Type B pancreatic cell (in vitro differentiated cells): ENCODE data around the gene MSRB3. TPM values are rescaled to one million over a fixed set of nuclear protein-coding genes. Genes with fewer than 3 reads are reported as not detected.
"Not testable (repeated sequence)": the region's sequence is repeated elsewhere in the genome, so short reads cannot be mapped to it uniquely, and the experiment has no call there.

Experiments
- DNase-seq: peaks from one replicate; pipeline ENCODE4 v3.0.0; 2021; ENCODE audit warnings: mixed read lengths; ENCODE audit not compliant: unreplicated experiment; ENCODE audit errors: extremely low spot score
- H3K27ac Mint-ChIP-seq: 2 replicates; pipeline ENCODE4 v1.8.0; 2021; ENCODE audit warnings: mild to moderate bottlenecking, mixed read lengths
- H3K27me3 Mint-ChIP-seq: 2 replicates; pipeline ENCODE4 v1.8.0; 2021; ENCODE audit warnings: mixed read lengths
- H3K36me3 Mint-ChIP-seq: 2 replicates; pipeline ENCODE4 v1.8.0; 2021; ENCODE audit warnings: mixed read lengths
- H3K4me1 Mint-ChIP-seq: one replicate; pipeline ENCODE4 v1.8.0; 2021; ENCODE audit warnings: mixed read lengths; ENCODE audit not compliant: unreplicated experiment
- H3K4me3 Mint-ChIP-seq: 2 replicates; pipeline ENCODE4 v1.8.0; 2021; ENCODE audit warnings: mild to moderate bottlenecking, mixed read lengths
- H3K9me3 Mint-ChIP-seq: 2 replicates; pipeline ENCODE4 v1.8.0; 2021; ENCODE audit warnings: mixed read lengths
- total RNA-seq: library from RNA; stranded (reverse); gene quantifications from 2 replicates; pipeline ENCODE4 v1.2.1, GENCODE V29; 2021; ENCODE audit warnings: low replicate concordance
- TF ChIP-seq, protein P1 (sequence below): fragments of 200-600 bp; sonication (generic); conservative IDR thresholded peaks from 2 replicates; pipeline ENCODE4 v1.5.0; 2021; ENCODE audit warnings: antibody characterized with exemption, mild to moderate bottlenecking

MSRB3 gene
- total RNA-seq, 1 donor from 2014 or later = 12.8 TPM

DNA sequence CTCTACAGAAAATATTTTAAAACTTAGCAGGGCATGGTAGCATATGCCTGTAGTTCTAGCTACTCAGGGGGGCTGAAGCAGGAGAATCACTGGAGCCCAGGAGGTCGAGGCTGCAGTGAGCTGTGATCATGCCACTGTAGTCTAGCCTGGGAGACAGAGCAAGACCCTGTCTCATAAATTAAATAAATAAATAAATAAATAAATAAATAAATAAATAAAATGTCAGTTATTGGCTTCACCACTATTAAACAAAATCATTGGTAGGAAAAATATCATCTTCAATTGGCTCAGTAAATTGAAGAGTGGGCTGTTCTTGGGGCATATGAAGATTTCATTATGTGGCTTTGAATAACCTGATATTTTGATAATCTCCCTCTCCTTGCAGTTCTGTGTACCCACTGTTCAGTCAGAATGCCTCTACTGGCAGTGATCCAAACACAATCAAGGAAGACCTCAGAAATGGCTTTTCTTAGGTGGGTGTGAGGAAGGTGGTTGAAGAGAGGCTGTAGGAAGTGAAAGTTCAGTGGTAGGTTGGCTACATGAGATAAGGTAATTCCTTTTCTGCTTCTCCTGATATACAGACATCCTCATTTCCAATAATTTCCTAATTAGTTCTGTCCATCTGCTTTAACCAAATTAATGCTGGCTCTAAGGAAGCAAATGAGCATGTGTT is 175.8 kb downstream of the MSRB3 start:
- no peak overlapping the region for H3K4me3 Mint-ChIP-seq
- no peaks in the 10 kb centered on the region for H3K27me3 Mint-ChIP-seq

DNA sequence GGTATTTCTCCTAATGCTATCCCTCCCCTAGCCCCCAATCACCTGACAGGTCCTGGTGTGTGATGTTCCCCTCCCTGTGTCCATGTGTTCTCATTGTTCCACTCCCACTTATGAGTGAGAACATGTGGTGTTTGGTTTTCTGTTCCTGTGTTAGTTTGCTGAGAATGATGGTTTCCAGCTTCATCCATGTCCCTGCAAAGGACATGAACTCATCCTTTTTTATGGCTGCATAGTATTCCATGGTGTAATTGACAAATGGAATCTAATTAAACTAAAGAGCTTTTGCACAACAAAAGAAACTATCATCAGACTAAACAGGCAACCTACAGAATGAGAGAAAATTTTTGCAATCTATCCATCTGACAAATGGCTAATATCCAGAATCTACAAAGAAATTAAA is 178.9 kb downstream of the MSRB3 start:
- H3K27ac Mint-ChIP-seq, DNase-seq, H3K36me3 Mint-ChIP-seq, H3K9me3 Mint-ChIP-seq, H3K27me3 Mint-ChIP-seq, H3K4me3 Mint-ChIP-seq, H3K4me1 Mint-ChIP-seq: not testable (repeated sequence)

More for the DNA sequence above, 175.8 kb downstream of the MSRB3 start:
- TF ChIP-seq, protein P1, sequence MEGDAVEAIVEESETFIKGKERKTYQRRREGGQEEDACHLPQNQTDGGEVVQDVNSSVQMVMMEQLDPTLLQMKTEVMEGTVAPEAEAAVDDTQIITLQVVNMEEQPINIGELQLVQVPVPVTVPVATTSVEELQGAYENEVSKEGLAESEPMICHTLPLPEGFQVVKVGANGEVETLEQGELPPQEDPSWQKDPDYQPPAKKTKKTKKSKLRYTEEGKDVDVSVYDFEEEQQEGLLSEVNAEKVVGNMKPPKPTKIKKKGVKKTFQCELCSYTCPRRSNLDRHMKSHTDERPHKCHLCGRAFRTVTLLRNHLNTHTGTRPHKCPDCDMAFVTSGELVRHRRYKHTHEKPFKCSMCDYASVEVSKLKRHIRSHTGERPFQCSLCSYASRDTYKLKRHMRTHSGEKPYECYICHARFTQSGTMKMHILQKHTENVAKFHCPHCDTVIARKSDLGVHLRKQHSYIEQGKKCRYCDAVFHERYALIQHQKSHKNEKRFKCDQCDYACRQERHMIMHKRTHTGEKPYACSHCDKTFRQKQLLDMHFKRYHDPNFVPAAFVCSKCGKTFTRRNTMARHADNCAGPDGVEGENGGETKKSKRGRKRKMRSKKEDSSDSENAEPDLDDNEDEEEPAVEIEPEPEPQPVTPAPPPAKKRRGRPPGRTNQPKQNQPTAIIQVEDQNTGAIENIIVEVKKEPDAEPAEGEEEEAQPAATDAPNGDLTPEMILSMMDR = no peak
- H3K27ac Mint-ChIP-seq = no peak overlapping the region
- DNase-seq = no peak
- H3K4me1 Mint-ChIP-seq = peaks cover 26% of the 10 kb centered on the region
- no peaks in the 10 kb centered on the region for H3K9me3 Mint-ChIP-seq
- peaks cover 3% of the 10 kb centered on the region for H3K36me3 Mint-ChIP-seq

DNA sequence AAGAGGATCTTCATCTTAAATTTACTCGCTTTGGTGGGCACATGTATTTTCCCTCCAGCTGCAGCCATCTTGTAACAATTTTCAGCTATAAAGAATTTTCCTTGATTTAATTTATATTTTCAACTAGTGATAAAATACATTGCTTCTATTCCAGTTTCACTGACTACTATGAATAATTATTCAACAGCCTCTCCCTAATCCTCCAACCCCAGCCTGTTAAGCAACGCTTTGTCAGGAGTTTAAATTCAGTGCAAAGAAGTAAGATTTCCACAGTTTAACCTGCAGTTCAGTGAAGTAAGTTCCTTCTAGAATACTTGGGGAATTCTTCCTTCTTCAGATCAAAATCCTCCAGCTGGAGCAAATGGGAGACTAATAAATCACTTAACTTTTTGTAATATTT is 180.2 kb downstream of the MSRB3 start:
- TF ChIP-seq, protein P1 = no peak
- H3K27ac Mint-ChIP-seq = no peak overlapping the region
- no peaks in the 10 kb centered on the region for H3K9me3 Mint-ChIP-seq
- peaks cover 2% of the 10 kb centered on the region for H3K36me3 Mint-ChIP-seq
- no peaks in the 10 kb centered on the region for H3K27me3 Mint-ChIP-seq
- H3K4me1 Mint-ChIP-seq = peaks cover 11% of the 10 kb centered on the region
- no peak for DNase-seq
- H3K4me3 Mint-ChIP-seq = no peak overlapping the region

DNA sequence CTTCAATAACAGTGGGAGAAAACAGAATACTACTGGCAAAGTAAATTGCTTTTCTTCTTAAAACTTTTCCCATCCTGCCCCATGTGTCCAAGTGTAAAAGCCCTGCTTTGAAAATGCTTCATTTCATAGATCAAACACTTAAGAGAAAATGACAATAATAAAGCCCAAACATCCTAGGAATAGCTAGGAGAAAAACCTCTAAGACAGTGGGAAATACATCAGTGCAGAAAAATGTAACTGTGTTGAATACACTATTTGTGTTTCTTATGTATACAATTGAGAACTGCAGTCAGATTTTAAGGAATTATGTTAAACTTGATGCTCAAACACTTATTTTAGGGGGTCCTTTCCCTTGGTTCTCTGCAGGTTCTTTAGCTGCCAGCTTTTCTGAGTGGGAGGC is 181.1 kb downstream of the MSRB3 start:
- H3K36me3 Mint-ChIP-seq = no peaks in the 10 kb centered on the region
- DNase-seq = no peak
- no peaks in the 10 kb centered on the region for H3K9me3 Mint-ChIP-seq
- no peak overlapping the region for H3K27ac Mint-ChIP-seq
- peaks cover 14% of the 10 kb centered on the region for H3K4me1 Mint-ChIP-seq
- TF ChIP-seq, protein P1 = no peak
- H3K4me3 Mint-ChIP-seq = no peak overlapping the region
- H3K27me3 Mint-ChIP-seq = no peaks in the 10 kb centered on the region

DNA sequence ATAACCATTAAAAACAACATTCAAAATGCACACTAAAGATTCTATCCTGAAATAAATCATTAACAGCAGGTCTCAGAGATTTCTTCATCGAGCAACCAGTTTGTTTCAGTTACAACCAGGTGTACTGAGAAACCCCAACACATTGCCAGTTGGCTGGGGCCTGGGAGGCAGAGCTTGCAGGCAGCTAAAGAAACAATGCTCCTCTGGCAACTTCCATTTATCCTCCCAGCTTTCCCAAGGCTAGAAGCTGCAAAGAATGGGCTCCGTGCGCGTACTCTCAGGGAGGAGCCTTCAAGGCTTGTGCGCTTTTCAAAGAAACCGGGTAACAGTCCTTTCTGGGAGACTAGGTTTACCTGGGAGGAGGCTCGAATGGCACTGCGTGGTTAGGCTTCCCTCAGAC is 181.6 kb downstream of the MSRB3 start:
- H3K4me3 Mint-ChIP-seq = no peak overlapping the region
- DNase-seq = no peak
- no peaks in the 10 kb centered on the region for H3K27me3 Mint-ChIP-seq
- no peaks in the 10 kb centered on the region for H3K36me3 Mint-ChIP-seq
- peaks cover 19% of the 10 kb centered on the region for H3K4me1 Mint-ChIP-seq
- H3K9me3 Mint-ChIP-seq = no peaks in the 10 kb centered on the region
- TF ChIP-seq, protein P1 = no peak
- H3K27ac Mint-ChIP-seq = no peak overlapping the region

DNA sequence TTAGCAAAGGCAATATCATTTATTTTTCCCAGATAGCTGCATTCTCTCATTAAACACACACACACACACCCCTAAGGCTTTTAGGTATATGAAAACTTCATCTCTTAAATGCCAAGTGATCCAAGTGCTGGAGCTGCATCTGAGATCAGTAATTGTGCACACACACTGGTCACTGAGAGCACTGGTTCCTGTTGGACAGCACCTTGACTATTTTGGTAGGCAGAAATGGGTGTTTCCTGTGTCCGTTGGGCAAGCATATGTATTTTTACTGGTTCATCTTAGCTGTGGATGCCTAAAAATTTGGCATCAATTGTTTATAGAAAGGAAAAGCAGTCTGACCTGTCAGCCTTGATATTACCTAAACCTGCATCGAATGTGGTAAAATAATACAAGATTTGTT is 182.5 kb downstream of the MSRB3 start:
- TF ChIP-seq, protein P1 = no peak
- Mint-ChIP-seq H3K4me3 (no peak overlapping the region), H3K27ac (no peak overlapping the region), H3K27me3 (no peaks in the 10 kb centered on the region), H3K9me3 (no peaks in the 10 kb centered on the region), H3K36me3 (no peaks in the 10 kb centered on the region), H3K4me1 (peaks cover 21% of the 10 kb centered on the region)
- no peak for DNase-seq
